Measurements from ENCODE around the gene VPS45.
"Not testable (repeated sequence)": the region's sequence is repeated elsewhere in the genome, so short reads cannot be mapped to it uniquely, and the experiment has no call there.

VPS45 gene

GRCh38 chr1:150127868-150128267 is 60.3 kb downstream of the VPS45 start:
- no peak for DNase-seq (ENCODE audit: low read depth, low spot score)

- no peak for DNase-seq (ENCODE audit: low read depth, low spot score)
These were observed 64.8 kb downstream of the VPS45 start for GRCh38 chr1:150132372-150132771.

- DNase-seq (ENCODE audit: low read depth, low spot score) = no peak
These were observed 67.0 kb downstream of the VPS45 start for GRCh38 chr1:150134537-150134936.

GRCh38 chr1:150135400-150135799 is 67.8 kb downstream of the VPS45 start:
- not testable (repeated sequence) for DNase-seq (ENCODE audit: low read depth, low spot score)

GRCh38 chr1:150138044-150138443 is 70.5 kb downstream of the VPS45 start:
- DNase-seq (ENCODE audit: low read depth, low spot score) = no peak

GRCh38 chr1:150141452-150141851 is 73.9 kb downstream of the VPS45 start:
- no peak for DNase-seq (ENCODE audit: low read depth, low spot score)

- DNase-seq (ENCODE audit: low read depth, low spot score) = no peak
These were observed 74.5 kb downstream of the VPS45 start for GRCh38 chr1:150142083-150142482.

- DNase-seq (ENCODE audit: low read depth, low spot score) = no peak
These were observed 77.0 kb downstream of the VPS45 start for GRCh38 chr1:150144606-150145005.

- DNase-seq (ENCODE audit: low read depth, low spot score) = not testable (repeated sequence)
These were observed 78.4 kb downstream of the VPS45 start for GRCh38 chr1:150146016-150146415.

GRCh38 chr1:150146849-150147542 is 79.4 kb downstream of the VPS45 start:
- no peak for DNase-seq (ENCODE audit: low read depth, low spot score)

GRCh38 chr1:150148837-150149270 is 81.3 kb downstream of the VPS45 start:
- DNase-seq (ENCODE audit: low read depth, low spot score) = no peak

- DNase-seq (ENCODE audit: low read depth, low spot score) = no peak
These were observed 81.9 kb downstream of the VPS45 start, which contains the start of gene PLEKHO1 for GRCh38 chr1:150149271-150150132. Gene PLEKHO1, plus strand, starts transcription at chr1:150149916. Its CDS starts 342 bp downstream, at chr1:150150258.

- no peak for DNase-seq (ENCODE audit: low read depth, low spot score)
These were observed 82.8 kb downstream of the VPS45 start for GRCh38 chr1:150150133-150151021.

- no peak for DNase-seq (ENCODE audit: low read depth, low spot score)
These were observed 84.0 kb downstream of the VPS45 start for GRCh38 chr1:150151291-150152181.

GRCh38 chr1:150152182-150152536 is 84.6 kb downstream of the VPS45 start:
- DNase-seq (ENCODE audit: low read depth, low spot score) = no peak

GRCh38 chr1:150152772-150153456 is 85.3 kb downstream of the VPS45 start:
- no peak for DNase-seq (ENCODE audit: low read depth, low spot score)

GRCh38 chr1:150154143-150154542 is 86.6 kb downstream of the VPS45 start:
- no peak for DNase-seq (ENCODE audit: low read depth, low spot score)

- DNase-seq (ENCODE audit: low read depth, low spot score) = no peak
These were observed 88.0 kb downstream of the VPS45 start for GRCh38 chr1:150155413-150156071.

GRCh38 chr1:150156868-150157603 is 89.5 kb downstream of the VPS45 start:
- no peak for DNase-seq (ENCODE audit: low read depth, low spot score)

Measured in iPS DF 19.7 (cell line).